Measurements from ENCODE around the gene ENTR1. TPM values are rescaled to one million over a fixed set of nuclear protein-coding genes. Genes with fewer than 3 reads are reported as not detected.

The ENTR1 gene
- total and polyA plus RNA-seq, 2 of the 13 experiments (the other 11 are each of a cell fraction or from before 2014, with no cell fraction given) = 70.1 to 76.4 TPM

- TF ChIP-seq CTCF (CRISPR knock-in tag; IDR thresholded peaks at IDR 0.05) = no peak
- TF ChIP-seq ZNF136 (CRISPR knock-in tag; IDR thresholded peaks at IDR 0.05; ENCODE audit: low read depth) = no peak
- TF ChIP-seq ZNF773 (CRISPR knock-in tag; IDR thresholded peaks at IDR 0.05; ENCODE audit: borderline replicate concordance) = no peak
- peak; percentile 56 for TF ChIP-seq AGO2 (optimal IDR thresholded peaks at IDR 0.05; ENCODE audit: low read depth, low read length)
- no peak for TF ChIP-seq ZNF75D (CRISPR knock-in tag; IDR thresholded peaks at IDR 0.05; ENCODE audit: borderline replicate concordance)
- no peak for TF ChIP-seq PITX1 (CRISPR knock-in tag; IDR thresholded peaks at IDR 0.05)
These were observed 42.9 kb downstream of the ENTR1 start (continued) for GRCh38 chr9:136367296-136368145.

- Histone ChIP-seq H3K79me2 (ENCODE audit: insufficient read depth, low read length) (no peaks in the 10 kb centered on the region), H3K4me1 (ENCODE audit: insufficient read depth, low read length) (peaks cover 26% of the 10 kb centered on the region), H3K27ac (ENCODE audit: extremely low read length, insufficient read depth, low read length) (no peak overlapping the region), H2AFZ (ENCODE audit: low read length) (no peak overlapping the region), H3K36me3 (replicated peaks in 1 of 2; ENCODE audit: control insufficient read depth in 1 of 2, insufficient read depth in 2 of 2, low read length in 2 of 2) (peaks cover 0 to 2% of the 10 kb centered on the region in 2 experiments; a peak in 1 of 5 replicates), H3K9ac (ENCODE audit: insufficient read depth, low read depth, low read length) (no peak overlapping the region), H4K20me1 (ENCODE audit: insufficient read depth, low read length) (no peaks in the 10 kb centered on the region), H3K9me3 (ENCODE audit: low read length) (no peaks in the 10 kb centered on the region), H3K4me2 (ENCODE audit: low read depth, low read length) (no peak overlapping the region), H3K4me3 (replicated peaks in 1 of 3; ENCODE audit: insufficient read depth in 1 of 3, low read depth in 2 of 3, low read length in 3 of 3) (no peak overlapping the region), H3K27me3 (ENCODE audit: control insufficient read depth in 1 of 2, insufficient read depth in 2 of 2, low read length in 2 of 2) (no peaks in the 10 kb centered on the region)
- in situ Hi-C loops (cut with HindIII; ENCODE audit: extremely low pct_ligation_motif_present, low pct_unique_long_range_greater_than_20kb) (no loop called here), intact Hi-C loops (cut with micrococcal nuclease; ENCODE audit: unreplicated experiment) (no loop called here)
- 93% methylated on average over 7 of the region's 9 CpGs for WGBS (ENCODE audit: low lambda C conversion rate)
- TF ChIP-seq ZNF503 (CRISPR knock-in tag; IDR thresholded peaks at IDR 0.05) = no peak
- TF ChIP-seq ZBTB37 (CRISPR knock-in tag; IDR thresholded peaks at IDR 0.05) = no peak
- TF ChIP-seq TEAD2 (CRISPR knock-in tag; IDR thresholded peaks at IDR 0.05) = no peak
- no peak for TF ChIP-seq REPIN1 (CRISPR knock-in tag; IDR thresholded peaks at IDR 0.05; ENCODE audit: borderline replicate concordance, low read depth)
- TF ChIP-seq SAFB2 (CRISPR knock-in tag; IDR thresholded peaks at IDR 0.05; ENCODE audit: borderline replicate concordance, low read depth) = no peak
- BruUV-seq (replicated peaks) = no TSS peak
- no peak for DNase-seq (ENCODE audit: low spot score)
- ChIA-PET CTCF (ENCODE audit: low intra/inter-chr PET ratio, low total read pairs) (no interaction called here), POLR2A (interaction anchor here (1.1 to 1.7 kb wide), 2 partner anchors 8 to 21 kb away, joined by 3 to 8 read pairs; no protein-coding TSS in a partner anchor)
- no peak for FAIRE-seq
- ATAC-seq = no peak
These were observed 43.6 kb downstream of the ENTR1 start for GRCh38 chr9:136366826-136367225.

All from HepG2 (cell line).